Subcutaneous adipose tissue (tissue), 4 donors: ENCODE measurements around the gene UGT1A10. TPM values are rescaled to one million over a fixed set of nuclear protein-coding genes. Genes with fewer than 3 reads are reported as not detected.

ENCODE experiments used
- CTCF ChIP-seq: fragments of 450-650 bp; IDR thresholded peaks from one replicate; pipeline ENCODE4 v1.5.1; 2016; ENCODE audit warnings: low read depth, mild to moderate bottlenecking, control low read depth, antibody characterized with exemption, moderate library complexity
- total RNA-seq, 4 donors: library from RNA; depleted of rRNA; stranded (reverse); fragments of >200 nt; gene quantifications; one replicate each; pipeline ENCODE4 v1.1.0, GENCODE V29; 2016

The UGT1A10 gene
- total RNA-seq, 4 donors from 2014 or later: not detected

GRCh38 chr2:233740870-233741269 lies 104.6 kb downstream of the UGT1A10 start:
- TF ChIP-seq CTCF: no peak

GRCh38 chr2:233743464-233744259 lies 107.4 kb downstream of the UGT1A10 start:
- TF ChIP-seq CTCF: no peak

GRCh38 chr2:233745073-233745755 lies 109.0 kb downstream of the UGT1A10 start:
- TF ChIP-seq CTCF: no peak

GRCh38 chr2:233746475-233747282 lies 110.4 kb downstream of the UGT1A10 start:
- no peak for TF ChIP-seq CTCF

- no peak for TF ChIP-seq CTCF
Observed at GRCh38 chr2:233747283-233747544, 111.0 kb downstream of the UGT1A10 start.

- TF ChIP-seq CTCF: no peak
Observed at GRCh38 chr2:233754872-233755611, 118.8 kb downstream of the UGT1A10 start.
